Right kidney (tissue), 1 donor: ENCODE data around the gene ADAMTS16.

ENCODE experiments used
- DNase-seq: peaks from one replicate; pipeline ENCODE4 v3.0.0-alpha.2; 2016

Gene ADAMTS16

DNA sequence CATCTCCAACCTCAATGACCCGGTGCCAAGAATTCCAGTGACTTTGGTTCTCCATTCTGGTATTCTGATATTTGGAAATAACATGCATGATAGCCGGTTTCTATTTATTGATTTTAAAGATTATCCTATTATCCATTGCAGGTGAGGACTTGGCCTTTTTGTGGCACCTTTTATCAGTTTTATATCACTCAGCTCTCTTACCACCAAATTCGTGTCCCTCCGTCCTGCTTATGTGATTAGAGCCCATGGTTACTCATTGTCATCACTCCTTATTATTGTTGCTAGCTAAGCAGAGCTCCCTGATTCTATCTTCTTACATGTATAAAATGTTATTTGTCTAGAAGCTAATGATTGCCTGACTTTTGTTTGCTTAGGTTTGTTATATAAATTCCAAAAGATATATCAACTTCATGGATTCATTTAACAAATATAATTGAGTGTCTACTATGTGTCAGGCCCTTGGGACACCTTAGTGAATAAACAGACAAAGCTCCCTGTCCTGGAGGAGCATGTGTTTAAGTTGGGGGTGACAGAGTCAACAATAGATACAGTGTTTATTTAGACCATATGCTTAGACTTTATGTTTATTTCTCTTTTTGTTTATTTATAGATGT, 138.2 kb downstream of the ADAMTS16 start:
- DNase-seq, result no peak

GRCh38 chr5:5278815-5279381, 138.8 kb downstream of the ADAMTS16 start:
- no peak for DNase-seq

DNA sequence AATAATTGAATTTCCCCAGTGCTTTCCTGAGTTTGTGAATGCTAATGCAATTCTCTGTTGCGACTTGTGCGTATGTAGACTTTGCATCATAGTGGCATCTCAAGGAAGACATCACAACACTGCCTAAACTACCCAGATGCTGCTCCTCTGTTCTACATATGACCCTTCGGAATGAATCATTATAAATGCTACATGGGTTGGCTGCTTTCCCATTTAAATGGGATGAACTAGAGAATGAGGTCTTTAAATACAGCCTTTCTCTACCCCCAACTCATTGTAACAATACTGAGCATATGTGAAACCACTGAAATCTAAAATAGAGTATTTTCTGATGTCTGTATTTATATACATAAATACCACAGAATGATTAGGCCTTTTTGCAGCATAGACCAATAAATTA, 145.8 kb downstream of the ADAMTS16 start:
- DNase-seq, result no peak

GRCh38 chr5:5287419-5287818, 147.3 kb downstream of the ADAMTS16 start:
- no peak for DNase-seq

GRCh38 chr5:5288201-5288600, 148.1 kb downstream of the ADAMTS16 start:
- DNase-seq, result no peak

DNA sequence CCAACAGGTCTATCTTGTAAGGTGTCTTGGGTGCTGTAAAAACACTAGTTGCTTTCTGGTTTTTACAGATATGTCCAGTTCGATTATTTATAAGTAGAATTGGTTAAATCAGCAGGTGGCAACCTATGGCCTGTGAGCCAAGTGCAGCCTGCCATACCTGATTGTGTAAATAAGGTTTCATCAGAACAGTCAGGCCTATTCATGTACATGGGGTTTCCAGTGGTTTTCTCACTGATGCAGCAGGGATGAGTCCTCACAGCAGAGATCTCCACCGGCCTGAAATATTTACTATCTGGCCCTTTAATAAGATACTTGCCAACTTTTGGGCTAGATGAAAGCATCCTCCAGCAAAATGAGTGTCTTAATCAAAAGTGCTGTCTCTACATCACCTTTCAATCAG, 149.4 kb downstream of the ADAMTS16 start:
- DNase-seq, result no peak

DNA sequence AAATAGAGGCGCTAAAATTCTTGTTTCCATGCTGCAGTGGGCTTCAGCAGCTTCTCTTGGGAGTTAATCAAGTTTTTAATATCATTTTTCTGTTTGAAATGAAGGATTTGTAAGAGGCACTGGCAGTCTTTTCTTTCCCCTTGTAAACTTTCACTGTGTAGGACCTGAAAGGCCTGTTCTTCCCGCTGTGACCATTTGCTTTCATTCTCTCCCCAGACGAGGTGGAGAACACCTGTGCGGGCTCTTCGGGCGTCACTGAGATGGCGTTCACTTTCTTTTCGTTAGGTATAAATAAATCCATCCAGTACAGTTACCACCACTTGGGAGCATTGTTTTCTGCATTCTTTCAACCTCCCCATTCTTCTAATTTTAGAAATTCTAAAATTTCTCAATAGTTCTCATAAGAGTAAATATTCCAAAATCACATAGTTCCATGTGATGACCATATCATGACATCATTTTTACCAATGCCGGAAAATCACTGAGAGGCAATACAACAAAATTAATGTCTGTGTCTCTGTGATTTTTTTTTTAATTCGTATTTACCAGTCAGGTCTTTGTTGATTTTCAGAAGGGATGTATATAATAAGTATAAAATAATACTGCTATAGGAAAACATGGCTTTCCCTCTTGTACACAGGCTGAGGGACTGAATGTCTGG, 150.7 kb downstream of the ADAMTS16 start:
- DNase-seq, result no peak

DNA sequence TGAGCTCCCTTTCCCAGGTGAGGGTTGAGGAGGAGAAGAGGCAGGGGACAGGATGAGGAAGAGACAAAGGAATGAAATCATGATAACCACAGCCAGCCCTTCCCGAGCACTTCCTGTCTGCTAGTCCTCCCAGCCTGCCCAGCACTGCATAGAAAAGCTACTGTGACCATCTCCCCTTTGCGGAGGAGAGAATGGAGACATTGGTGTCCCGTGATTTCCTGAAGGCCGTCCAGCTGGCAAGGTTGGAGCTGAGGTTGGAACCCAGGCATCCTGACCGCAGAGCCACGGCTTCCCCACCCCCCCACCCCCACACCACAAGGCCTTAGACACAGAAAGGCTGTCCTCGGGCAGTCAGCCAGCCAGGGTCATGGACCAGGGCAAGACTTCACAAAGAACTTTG, 151.2 kb downstream of the ADAMTS16 start:
- DNase-seq, result no peak

DNA sequence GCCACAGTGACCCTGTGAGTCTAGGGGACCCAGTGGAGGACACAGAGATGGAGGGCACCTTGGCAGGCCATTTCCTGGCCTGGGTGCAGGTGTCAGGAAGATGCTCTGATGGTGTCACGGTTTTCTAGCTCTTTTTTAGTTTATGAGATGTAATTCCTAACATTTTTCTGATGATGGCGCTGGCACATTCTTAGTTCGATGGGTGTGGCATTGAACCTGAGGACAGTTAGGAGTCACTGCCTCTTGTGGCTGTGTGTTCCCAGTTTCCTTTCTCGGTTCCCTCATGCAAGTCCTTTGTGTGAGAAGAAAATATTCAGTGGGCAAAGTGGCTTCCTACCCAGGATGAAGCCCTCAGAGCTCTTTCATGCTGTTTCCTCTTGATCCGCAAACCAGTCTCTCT, 152.9 kb downstream of the ADAMTS16 start:
- no peak for DNase-seq

- DNase-seq, result no peak
Measured at GRCh38 chr5:5294429-5294828, 154.3 kb downstream of the ADAMTS16 start.

DNA sequence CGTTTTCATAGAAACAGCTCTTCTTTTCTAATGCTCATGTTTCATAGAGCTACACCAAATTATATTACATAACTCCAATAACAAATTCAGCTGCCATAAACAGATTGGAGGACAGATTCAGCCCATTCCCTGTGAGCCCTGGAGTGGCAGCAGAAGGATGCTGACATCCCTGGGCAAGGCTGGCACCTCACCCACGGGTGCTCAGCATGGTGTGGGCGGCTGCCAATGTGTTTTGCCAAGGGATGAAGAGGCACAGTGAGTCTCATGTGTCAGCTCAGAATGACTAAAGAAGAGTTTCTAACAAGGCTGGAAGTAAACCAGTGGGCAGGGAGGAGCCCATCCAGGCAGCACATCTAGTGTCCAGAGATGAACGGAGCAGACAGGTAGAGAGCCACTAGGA, 155.2 kb downstream of the ADAMTS16 start:
- no peak for DNase-seq

DNA sequence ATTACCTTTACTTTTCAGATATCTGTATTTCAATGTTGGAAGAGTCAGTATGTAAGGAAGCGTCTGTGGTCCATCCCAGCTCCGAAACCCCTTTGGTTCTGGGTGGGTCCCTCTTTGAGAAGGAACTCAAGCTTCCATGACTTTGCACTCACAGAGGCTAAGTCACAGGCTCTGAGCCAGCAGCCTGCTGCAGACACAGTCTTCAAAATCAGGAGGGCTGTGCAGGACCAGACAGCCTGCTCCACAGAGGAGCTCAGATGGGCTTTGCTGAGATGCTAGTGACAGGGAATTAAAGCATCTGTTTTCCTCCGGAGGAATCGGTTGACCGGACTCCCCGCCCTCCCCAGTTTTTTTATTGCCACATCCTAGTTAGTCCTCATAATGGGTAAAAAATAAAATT, 155.9 kb downstream of the ADAMTS16 start:
- no peak for DNase-seq

DNA sequence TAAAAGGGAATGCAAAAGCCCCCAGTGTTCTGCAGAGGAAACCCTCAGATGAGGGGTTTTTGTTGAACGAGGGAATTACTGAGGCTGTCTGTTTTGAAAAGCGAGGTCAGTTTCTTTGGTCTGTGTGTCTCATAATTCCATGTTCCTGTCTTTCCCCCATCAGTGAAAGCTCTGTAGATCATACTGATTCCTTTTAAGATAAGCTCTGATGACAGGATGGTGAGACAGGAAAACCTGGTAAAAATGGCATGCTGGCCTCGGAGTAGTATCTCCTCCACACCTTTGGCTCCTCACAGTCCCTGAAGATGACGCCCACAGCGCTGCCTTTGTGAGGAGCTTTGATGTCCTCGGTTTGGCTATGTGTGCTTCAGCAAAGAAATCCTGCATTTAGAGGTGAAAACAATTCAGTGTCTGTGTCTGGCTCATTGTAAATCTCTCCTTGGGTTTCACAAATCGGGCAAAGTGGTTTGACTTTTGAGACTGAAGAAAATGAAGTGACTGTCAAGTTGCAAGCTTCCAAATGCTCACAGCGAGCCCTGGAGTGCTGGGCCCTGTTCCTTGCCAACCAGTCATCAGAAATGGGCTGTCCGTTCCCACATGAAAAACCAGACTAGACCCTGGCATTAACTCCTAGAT, 157.4 kb downstream of the ADAMTS16 start:
- no peak for DNase-seq

GRCh38 chr5:5298068-5298633, 158.0 kb downstream of the ADAMTS16 start:
- DNase-seq, result no peak

GRCh38 chr5:5298841-5299541, 158.9 kb downstream of the ADAMTS16 start:
- no peak for DNase-seq

DNA sequence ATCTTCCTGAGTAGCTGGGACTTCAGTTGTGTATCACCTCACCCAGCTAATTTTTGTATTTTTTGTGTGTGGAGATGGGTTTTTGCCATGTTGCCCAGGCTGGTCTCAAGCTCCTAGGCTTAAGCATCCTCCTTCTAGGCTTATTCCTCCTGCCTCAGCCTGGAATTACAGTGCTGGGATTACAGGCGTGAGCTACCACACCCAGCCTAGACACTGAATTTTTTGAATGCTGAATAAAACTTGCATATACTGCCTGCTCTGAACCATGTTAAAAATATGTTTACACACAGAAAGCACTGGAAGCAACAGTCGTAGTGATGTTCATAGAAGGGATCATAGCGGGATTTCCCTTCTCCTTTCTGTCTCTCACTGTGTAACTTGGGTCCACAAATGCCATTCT, 161.0 kb downstream of the ADAMTS16 start:
- no peak for DNase-seq

GRCh38 chr5:5302201-5302600, 162.1 kb downstream of the ADAMTS16 start:
- DNase-seq, result no peak

DNA sequence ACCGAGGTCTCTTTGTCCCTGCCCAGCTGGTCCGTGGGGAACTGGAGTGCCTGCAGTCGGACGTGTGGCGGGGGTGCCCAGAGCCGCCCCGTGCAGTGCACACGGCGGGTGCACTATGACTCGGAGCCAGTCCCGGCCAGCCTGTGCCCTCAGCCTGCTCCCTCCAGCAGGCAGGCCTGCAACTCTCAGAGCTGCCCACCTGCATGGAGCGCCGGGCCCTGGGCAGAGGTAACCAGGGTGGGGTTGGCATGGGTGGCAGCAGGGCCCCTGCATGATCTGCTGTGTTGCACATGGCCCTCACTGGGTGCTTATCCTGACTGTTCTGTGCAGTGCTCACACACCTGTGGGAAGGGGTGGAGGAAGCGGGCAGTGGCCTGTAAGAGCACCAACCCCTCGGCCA, 163.1 kb downstream of the ADAMTS16 start:
- DNase-seq, result no peak

DNA sequence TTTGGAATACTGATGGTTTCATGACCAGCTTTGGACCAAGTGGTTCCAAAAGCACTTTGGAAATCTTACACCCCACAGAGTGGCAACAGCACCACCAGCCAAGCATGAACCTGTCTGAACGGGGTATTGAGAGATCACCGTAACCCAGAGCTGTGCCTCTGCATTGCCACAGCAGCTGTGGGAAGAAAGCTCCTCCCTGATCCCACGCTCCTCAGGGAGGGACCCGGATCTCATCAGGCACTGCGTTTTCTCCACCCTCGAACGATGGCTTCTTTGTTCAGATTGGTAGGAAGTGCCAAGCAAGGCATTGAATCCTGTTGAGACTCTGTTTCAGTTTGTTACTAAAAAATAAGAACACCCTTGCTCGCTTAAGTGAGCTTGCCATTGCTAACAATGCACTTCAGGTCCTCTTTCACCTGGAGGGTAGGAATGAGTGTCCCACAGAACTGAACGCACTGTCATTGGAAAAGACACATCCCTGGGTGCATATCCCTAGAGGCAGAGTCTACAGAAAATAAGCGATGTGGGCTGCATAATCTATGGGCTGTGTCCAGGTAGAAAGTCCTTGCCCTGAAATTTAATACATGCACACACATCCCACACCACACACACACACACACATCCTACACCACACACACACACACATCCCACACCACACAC, 164.4 kb downstream of the ADAMTS16 start:
- no peak for DNase-seq

DNA sequence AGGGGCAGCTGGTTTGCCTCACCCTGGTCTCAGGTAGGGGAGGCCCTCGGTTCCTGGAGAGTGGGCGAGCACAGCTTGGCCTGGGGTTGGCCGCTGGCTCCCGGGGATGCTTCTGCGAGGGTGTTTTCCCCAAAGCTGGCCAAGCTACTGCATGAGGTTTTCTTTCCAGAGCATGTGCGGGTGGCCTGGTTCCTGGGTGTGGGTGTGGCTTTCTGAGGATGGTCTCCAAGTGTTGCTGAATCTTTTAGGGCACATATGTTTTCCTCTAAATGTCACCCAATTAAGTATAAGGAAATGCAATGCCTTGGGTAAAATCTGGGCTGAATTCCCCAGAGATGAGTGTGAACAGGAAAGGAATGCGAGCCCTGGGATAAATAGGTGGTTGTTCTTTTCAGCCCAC, 166.6 kb downstream of the ADAMTS16 start:
- DNase-seq, result no peak

- DNase-seq, result no peak
Measured at GRCh38 chr5:5308319-5308718, 168.2 kb downstream of the ADAMTS16 start.

DNA sequence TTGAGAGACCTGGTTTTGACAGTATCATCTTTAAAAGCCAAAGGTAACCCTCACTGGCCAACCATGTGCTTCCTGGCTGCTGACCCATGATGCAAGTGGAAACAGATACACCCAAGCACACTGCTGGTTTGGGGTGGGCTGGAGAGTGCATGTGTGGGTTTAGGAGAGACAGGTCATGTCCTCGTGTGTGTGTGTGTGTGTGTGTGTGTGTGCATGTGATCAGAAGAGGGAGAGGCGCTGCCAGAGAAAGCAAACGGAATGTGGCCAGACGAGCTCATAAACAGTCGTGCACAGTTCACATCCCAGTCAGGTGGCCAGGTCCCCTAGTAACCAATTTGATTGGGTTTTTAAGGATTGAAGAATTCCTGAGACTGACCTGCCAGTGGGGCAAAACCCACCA, 169.5 kb downstream of the ADAMTS16 start:
- DNase-seq, result no peak
